GM12878 (cell line): ENCODE data around the gene CCDC88C. TPM values are rescaled to one million over a fixed set of nuclear protein-coding genes. Genes with fewer than 3 reads are reported as not detected.

ENCODE experiments used
- ATF7 ChIP-seq: fragments of 450-650 bp; IDR thresholded peaks from 2 replicates; pipeline ENCODE4 v1.6.1; 2016; ENCODE audit warnings: low read depth, mild to moderate bottlenecking
- CBFB ChIP-seq: IDR thresholded peaks from 2 replicates; pipeline ENCODE4 v1.6.1; 2016; ENCODE audit warnings: antibody characterized with exemption, low read depth
- CREM ChIP-seq: IDR thresholded peaks from 2 replicates; pipeline ENCODE4 v1.6.1; 2014; ENCODE audit warnings: antibody characterized with exemption, low read depth
- CUX1 ChIP-seq: IDR thresholded peaks from 2 replicates; pipeline ENCODE4 v1.6.1; 2012; ENCODE audit warnings: improper control_type of control experiment, low read depth, low read length; ENCODE audit not compliant: insufficient replicate concordance
- GABPA ChIP-seq: IDR thresholded peaks from 2 replicates; pipeline ENCODE4 v1.6.1; 2014; ENCODE audit warnings: antibody characterized with exemption, low read depth, mild to moderate bottlenecking, inconsistent platforms
- HDAC2 ChIP-seq: fragments of 200-600 bp; sonication (generic); IDR thresholded peaks from 2 replicates; pipeline ENCODE4 v1.6.1; 2017
- HDGF ChIP-seq: fragments of 450-650 bp; IDR thresholded peaks from 2 replicates; pipeline ENCODE4 v1.6.1; 2016; ENCODE audit warnings: antibody characterized with exemption
- MEF2A ChIP-seq: IDR thresholded peaks from 2 replicates; pipeline ENCODE4 v1.6.1; 2011; ENCODE audit warnings: low read depth, mild to moderate bottlenecking, low read length, moderate library complexity; ENCODE audit not compliant: insufficient read depth
- MTA3 ChIP-seq: IDR thresholded peaks from 2 replicates; pipeline ENCODE4 v1.6.1; 2012; ENCODE audit warnings: low read length, inconsistent platforms, borderline replicate concordance
- MXI1 ChIP-seq: fragments of 150-350 bp; IDR thresholded peaks from 2 replicates; pipeline ENCODE4 v1.6.1; 2011; ENCODE audit warnings: low read depth, mild to moderate bottlenecking, inconsistent platforms, low read length, improper control_type of control experiment
- NFYA ChIP-seq: IDR thresholded peaks from 2 replicates; pipeline ENCODE4 v1.6.1; 2011; ENCODE audit warnings: low read depth, mild to moderate bottlenecking, low read length, improper control_type of control experiment, borderline replicate concordance
- NR2F1 ChIP-seq: fragments of 450-650 bp; conservative IDR thresholded peaks from 2 replicates; pipeline ENCODE4 v1.6.1; 2017; ENCODE audit warnings: mild to moderate bottlenecking
- PAX8 ChIP-seq: fragments of 450-650 bp; IDR thresholded peaks from 2 replicates; pipeline ENCODE4 v1.6.1; 2017; ENCODE audit warnings: mild to moderate bottlenecking, moderate library complexity
- PRDM15 ChIP-seq: fragments of 450-650 bp; formaldehyde crosslinking; IDR thresholded peaks from 2 replicates; pipeline ENCODE4 v1.4.0; 2020; ENCODE audit warnings: mild to moderate bottlenecking, moderate library complexity
- RELB ChIP-seq: fragments of 450-650 bp; IDR thresholded peaks from 2 replicates; pipeline ENCODE4 v1.6.1; 2017; ENCODE audit warnings: low read depth, mild to moderate bottlenecking, moderate library complexity
- SIX5 ChIP-seq: IDR thresholded peaks from 2 replicates; pipeline ENCODE4 v1.6.1; 2011; ENCODE audit warnings: mild to moderate bottlenecking, low read depth, low read length, moderate library complexity; ENCODE audit not compliant: severe bottlenecking
- SMAD1 ChIP-seq: fragments of 450-650 bp; IDR thresholded peaks from 2 replicates; pipeline ENCODE4 v1.6.1; 2018; ENCODE audit warnings: mild to moderate bottlenecking, low read depth; ENCODE audit not compliant: partially characterized antibody
- SP1 ChIP-seq: IDR thresholded peaks from one replicate; pipeline ENCODE4 v1.6.1; 2011; ENCODE audit warnings: low read depth, low read length
- SREBF1 ChIP-seq: IDR thresholded peaks from 2 replicates; pipeline ENCODE4 v1.6.1; 2012; ENCODE audit warnings: mild to moderate bottlenecking, low read length
- TCF3 ChIP-seq: IDR thresholded peaks from 2 replicates; pipeline ENCODE4 v1.6.1; 2012; ENCODE audit warnings: low read depth, mild to moderate bottlenecking, low read length, borderline replicate concordance; ENCODE audit not compliant: insufficient read depth
- ZBTB33 ChIP-seq: fragments of 450-650 bp; IDR thresholded peaks from 2 replicates; pipeline ENCODE4 v1.6.1; 2017; ENCODE audit warnings: mild to moderate bottlenecking
- polyA plus RNA-seq, 11 experiments: library from polyadenylated mRNA; depleted of rRNA in 4 of 11; unstranded in 6 of 11; stranded (reverse) in 5 of 11; fragments of >200 nt; fragmentation: Nextera tagmentation in 4 of 11; fragmentation: Illumina TruSeq in 1 of 11; extraction: Ambion mirVana in 4 of 11; extraction: Trizol in 1 of 11; gene quantifications; 1 replicate in 1 of 11; 2 replicates in 10 of 11; pipeline versions ENCODE4 v1.2.1 to v1.2.3, GENCODE V29; 2011 to 2016; ENCODE audit warnings: inconsistent platforms in 2 of 11, missing spikeins in 2 of 11, low read depth in 1 of 11
- total RNA-seq, 4 experiments: library from RNA; depleted of rRNA in 3 of 4; stranded (reverse); fragments of >200 nt in 3 of 4; fragmentation: Illumina TruSeq in 1 of 4; extraction: Trizol in 1 of 4; gene quantifications; 2 replicates each; pipeline versions ENCODE4 v1.2.1 to v1.2.3, GENCODE V29; 2013 to 2021

The CCDC88C gene
- total and polyA plus RNA-seq, 10 of the 15 experiments (the other 5 are each of a cell fraction or from before 2014, with no cell fraction given) = 4.0 to 79.6 (median 36.6) TPM

- TF ChIP-seq RELB (no peak), SP1 (no peak), NFYA (no peak), MEF2A (no peak), SREBF1 (no peak), TCF3 (no peak), MXI1 (no peak), CREM (no peak), NR2F1 (peak; percentile 72), CBFB (0 out of 2 replicates have a peak, but pooled peaks have one; percentile 12), ZBTB33 (no peak), GABPA (no peak), MTA3 (0 out of 2 replicates have a peak, but pooled peaks have one; percentile 48), ATF7 (peak; percentile 49; the same call in 1 of the 2 replicates), PRDM15 (CRISPR knock-in tag) (no peak), SIX5 (no peak), PAX8 (no peak), HDGF (no peak), HDAC2 (no peak), SMAD1 (no peak), CUX1 (no peak)
Measured at GRCh38 chr14:91419044-91419397, 1.4 kb upstream of the CCDC88C start (continued).
